Upper lobe of left lung (tissue), 6 donors: ENCODE results near the gene STIL. TPM values are rescaled to one million over a fixed set of nuclear protein-coding genes. Genes with fewer than 3 reads are reported as not detected.

Experiments used
- ATAC-seq, 2 donors: fragments of 200-7000 bp; cut with Tn5 transposase; one replicate each; pipeline ENCODE4 v1.9.1; 2022; ENCODE audit warnings: mild to moderate bottlenecking in 2 of 2, moderate library complexity in 2 of 2; ENCODE audit not compliant: low FRiP score in 2 of 2
- DNase-seq, 2 donors: peaks; one replicate each; pipeline ENCODE4 v3.0.0-alpha.2; 2019 to 2020
- H3K27ac ChIP-seq, 4 donors: fragments of 200-600 bp; sonication (generic); one replicate each; pipeline ENCODE4 v1.5.1; 2016 to 2019
- H3K27me3 ChIP-seq, 4 donors: fragments of 200-600 bp; sonication (generic); one replicate each; pipeline ENCODE4 v1.5.1; 2017 to 2019
- H3K36me3 ChIP-seq, 4 donors: fragments of 200-600 bp; sonication (generic); one replicate each; pipeline ENCODE4 v1.5.1; 2016 to 2019
- H3K4me1 ChIP-seq, 4 donors: fragments of 200-600 bp; sonication (generic); one replicate each; pipeline ENCODE4 v1.5.1; 2018 to 2019
- H3K4me3 ChIP-seq, 4 donors: fragments of 200-600 bp; sonication (generic); one replicate each; pipeline ENCODE4 v1.5.1; 2017 to 2019; ENCODE audit warnings: mild to moderate bottlenecking in 2 of 4, moderate library complexity in 1 of 4
- H3K9me3 ChIP-seq, 4 donors: fragments of 200-600 bp; sonication (generic); one replicate each; pipeline ENCODE4 v1.5.1; 2018 to 2019
- CTCF ChIP-seq, 6 experiments: fragments of 450-650 bp in 4 of 6; fragments of 200-600 bp in 2 of 6; sonication (generic) in 2 of 6; IDR thresholded peaks; one replicate each; pipeline ENCODE4 v1.5.1; 2016 to 2019; ENCODE audit warnings: antibody characterized with exemption in 6 of 6
- EP300 ChIP-seq, 4 donors: sonication (generic); formaldehyde crosslinking; IDR thresholded peaks; one replicate each; pipeline ENCODE4 v1.5.1; 2017; ENCODE audit warnings: antibody characterized with exemption in 4 of 4, control low read depth in 2 of 4
- POLR2A ChIP-seq, 4 donors: fragments of 450-650 bp; IDR thresholded peaks; one replicate each; pipeline ENCODE4 v1.5.1; 2016 to 2017; ENCODE audit warnings: antibody characterized with exemption in 4 of 4, mild to moderate bottlenecking in 2 of 4
- POLR2AphosphoS5 ChIP-seq, 2 donors: sonication (generic); formaldehyde crosslinking; IDR thresholded peaks; one replicate each; pipeline ENCODE4 v1.5.1; 2017; ENCODE audit warnings: antibody characterized with exemption in 2 of 2
- WGBS, 2 donors: methylation state at CpG; one replicate each; pipeline ENCODE4 v1.1.5; 2017 to 2018; 5-methylcytosine and 5-hydroxymethylcytosine counted together
- total RNA-seq, 6 donors: library from RNA; depleted of rRNA in 4 of 6; stranded (reverse); fragments of >200 nt in 4 of 6; gene quantifications; one replicate each; pipeline versions ENCODE4 v1.1.0 to v1.2.1, GENCODE V29; 2016 to 2021
- donor health status: DM: no; HTN: no; CAD: no; lungs with moderate emphysema.
- donor health status: DM: no; HTN: yes; CAD: no; lungs with severe emphysema.

STIL gene
- total RNA-seq, 6 donors from 2014 or later = 1.1 to 7.0 (median 2.9) TPM

DNA sequence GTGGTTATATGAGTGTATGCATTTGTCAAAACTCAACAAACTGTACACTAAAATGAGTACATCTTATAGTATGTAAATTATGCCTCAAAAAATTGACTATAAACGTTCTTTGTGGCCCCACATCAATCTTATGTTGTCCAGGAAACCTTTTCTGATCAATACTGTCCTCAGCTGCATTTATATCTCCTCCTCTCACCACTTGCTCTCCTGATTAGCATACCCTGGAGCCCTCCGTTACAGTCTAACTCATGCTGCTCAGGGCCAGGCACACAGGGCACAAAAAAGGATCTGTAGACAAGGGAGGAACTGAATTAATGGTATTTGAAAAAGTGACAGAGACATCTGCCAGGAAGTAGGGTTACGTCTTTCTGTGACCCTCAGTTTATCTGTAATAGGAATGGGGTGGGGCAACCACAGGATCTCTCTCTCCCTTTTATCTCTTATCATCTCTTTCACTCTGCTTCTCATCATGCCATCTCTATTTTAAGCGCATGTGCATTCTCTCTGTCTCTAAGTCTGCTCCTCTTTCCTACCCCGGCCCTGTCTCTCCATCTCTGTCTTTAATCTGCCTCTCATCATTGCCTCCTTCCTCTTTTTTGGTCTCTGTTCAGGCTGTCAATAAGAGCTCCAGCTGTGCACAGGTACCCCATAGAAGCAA lies 74.9 kb downstream of the STIL start:
- H3K4me1 ChIP-seq = peaks cover 17 to 32% (median 26%) of the 10 kb centered on the region in 4 donors
- no peak for TF ChIP-seq POLR2A (IDR thresholded peaks at IDR 0.05)
- DNase-seq (no peak), ATAC-seq (no peak)
- 59 to 61% methylated on average over 5 of the region's 5 CpGs for WGBS, 2 donors
- H3K36me3 ChIP-seq = no peaks in the 10 kb centered on the region
- peaks cover 0 to 5% (median 0%) of the 10 kb centered on the region in 4 donors for H3K27me3 ChIP-seq
- H3K9me3 ChIP-seq = no peaks in the 10 kb centered on the region
- no peak overlapping the region for H3K4me3 ChIP-seq
- no peak overlapping the region for H3K27ac ChIP-seq

- 48 to 84% methylated on average over 4 of the region's 4 CpGs for whole genome bisulfite sequencing, 2 donors
Observed at GRCh38 chr1:47235806-47236205, 78.1 kb downstream of the STIL start.

GRCh38 chr1:47235241-47235681 lies 78.7 kb downstream of the STIL start:
- H3K4me3 ChIP-seq = peak overlapping the region in 2 of 4 donors; percentile 6 to 18
- peak overlapping the region; percentile 58 to 91 (median 82) for H3K27ac ChIP-seq
- peak; percentile 38 to 74 for DNase-seq
- TF ChIP-seq POLR2AphosphoS5 (IDR thresholded peaks at IDR 0.05) (peak; percentile 57 to 79), POLR2A (IDR thresholded peaks at IDR 0.05) (no peak), EP300 (IDR thresholded peaks at IDR 0.05) (peak in 2 of 4 donors; percentile 60 to 73)
- no peaks in the 10 kb centered on the region for H3K9me3 ChIP-seq
- WGBS, 2 donors = 20 to 32% methylated on average over 7 to 21 of the region's 21 CpGs
- H3K4me1 ChIP-seq = peaks cover 32 to 51% (median 41%) of the 10 kb centered on the region in 4 donors
- ATAC-seq = peak in 1 of 2 donors; percentile 24
- H3K27me3 ChIP-seq = peaks cover 0 to 28% (median 19%) of the 10 kb centered on the region in 4 donors
- H3K36me3 ChIP-seq = no peaks in the 10 kb centered on the region

More at GRCh38 chr1:47235806-47236205, 78.1 kb downstream of the STIL start:
- no peak for TF ChIP-seq POLR2AphosphoS5 (IDR thresholded peaks at IDR 0.05)
- TF ChIP-seq EP300 (IDR thresholded peaks at IDR 0.05) = no peak
- TF ChIP-seq CTCF (IDR thresholded peaks at IDR 0.05) = no peak
- TF ChIP-seq POLR2A (IDR thresholded peaks at IDR 0.05) = no peak
- H3K9me3 ChIP-seq = no peaks in the 10 kb centered on the region
- no peak overlapping the region for H3K4me3 ChIP-seq
- peaks cover 0 to 23% (median 16%) of the 10 kb centered on the region in 4 donors for H3K27me3 ChIP-seq
- H3K27ac ChIP-seq = peak overlapping the region; percentile 58 to 91 (median 82)
- no peaks in the 10 kb centered on the region for H3K36me3 ChIP-seq
- no peak for DNase-seq
- H3K4me1 ChIP-seq = peaks cover 29 to 51% (median 38%) of the 10 kb centered on the region in 4 donors
- ATAC-seq = no peak

GRCh38 chr1:47233186-47233585 lies 80.8 kb downstream of the STIL start:
- Histone ChIP-seq H3K4me3 (no peak overlapping the region), H3K27ac (peak overlapping the region; percentile 84 to 91 (median 88)), H3K9me3 (no peaks in the 10 kb centered on the region), H3K27me3 (peaks cover 0 to 48% (median 28%) of the 10 kb centered on the region in 4 donors), H3K4me1 (peaks cover 37 to 51% (median 45%) of the 10 kb centered on the region in 4 donors), H3K36me3 (no peaks in the 10 kb centered on the region)
- TF ChIP-seq EP300 (IDR thresholded peaks at IDR 0.05) (no peak), CTCF (IDR thresholded peaks at IDR 0.05) (no peak), POLR2A (IDR thresholded peaks at IDR 0.05) (no peak), POLR2AphosphoS5 (IDR thresholded peaks at IDR 0.05) (no peak)
- ATAC-seq (no peak), DNase-seq (no peak)
- 74 to 89% methylated on average over 6 of the region's 6 CpGs for WGBS, 2 donors

DNA sequence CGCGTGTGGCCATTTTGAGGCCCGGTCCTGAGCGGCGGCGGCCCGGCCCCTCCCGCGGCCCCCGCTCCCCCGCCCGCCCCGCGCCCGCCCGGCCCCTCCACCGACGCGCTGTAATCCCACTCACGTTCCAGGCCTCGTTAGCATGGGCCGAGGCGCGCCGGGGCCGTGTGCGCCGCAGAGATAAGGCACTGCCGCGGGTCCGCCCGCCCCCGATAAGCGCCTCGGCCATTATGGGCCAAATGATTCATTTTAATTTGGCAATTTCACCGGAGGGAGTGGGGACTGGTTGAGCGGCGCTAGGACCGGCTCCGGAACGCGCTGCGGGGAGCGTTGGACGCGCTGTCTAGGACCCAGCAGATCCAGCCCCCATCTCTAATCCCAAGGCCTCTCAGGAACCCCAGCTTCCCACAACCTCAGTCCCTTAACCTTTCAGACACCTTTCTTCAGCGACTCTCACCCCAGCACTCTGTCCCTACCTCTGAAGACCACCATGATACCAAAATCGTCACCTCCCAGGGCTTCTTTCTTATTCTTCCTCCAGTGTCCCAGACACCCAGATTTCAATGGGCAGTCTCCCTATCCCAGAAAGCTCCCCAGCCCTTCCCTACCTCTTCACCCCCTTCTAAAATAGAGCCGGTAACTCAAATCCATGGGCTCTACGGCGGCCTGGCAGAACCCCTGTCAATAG lies 81.6 kb downstream of the STIL start, which contains the start of gene TAL1:
Gene TAL1, minus strand, starts transcription at position 39 of the 688 bp plus-strand sequence. CDS start 6,337 bp downstream, outside the sequence.
- H3K4me3 ChIP-seq = peak within 1 kb of the TSS; percentile 33 to 56 (median 46)

More for the DNA sequence above, 81.6 kb downstream of the STIL start, which contains the start of gene TAL1:
- TF ChIP-seq CTCF (IDR thresholded peaks at IDR 0.05) (no peak), POLR2A (IDR thresholded peaks at IDR 0.05) (no peak), EP300 (IDR thresholded peaks at IDR 0.05) (peak in 2 of 4 donors; percentile 15 to 69), POLR2AphosphoS5 (IDR thresholded peaks at IDR 0.05) (peak; percentile 38 to 53)
- Histone ChIP-seq H3K27me3 (peaks cover 0 to 48% (median 28%) of the 10 kb centered on the region in 4 donors), H3K9me3 (no peaks in the 10 kb centered on the region), H3K36me3 (no peaks in the 10 kb centered on the region), H3K4me1 (peaks cover 37 to 50% (median 44%) of the 10 kb centered on the region in 4 donors), H3K27ac (peak within 1 kb of the TSS; percentile 84 to 91 (median 88))
- ATAC-seq = peak; percentile 25 to 54
- WGBS, 2 donors = 13 to 22% methylated on average over 19 to 51 of the region's 51 CpGs
- peak in 1 of 2 donors; percentile 86 for DNase-seq
